ENCODE data around the gene TFF3.

The TFF3 gene, protein sequence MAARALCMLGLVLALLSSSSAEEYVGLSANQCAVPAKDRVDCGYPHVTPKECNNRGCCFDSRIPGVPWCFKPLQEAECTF

GRCh38 chr21:42315296-42315891 is at the start of gene TFF3:
Gene TFF3 (minus strand): TSS chr21:42315409. CDS start chr21:42315374, 35 bp downstream.
- DNase-seq: no peak

- DNase-seq: no peak
These were observed 49.2 kb upstream of the TFF3 start for GRCh38 chr21:42364304-42364865.

DNA sequence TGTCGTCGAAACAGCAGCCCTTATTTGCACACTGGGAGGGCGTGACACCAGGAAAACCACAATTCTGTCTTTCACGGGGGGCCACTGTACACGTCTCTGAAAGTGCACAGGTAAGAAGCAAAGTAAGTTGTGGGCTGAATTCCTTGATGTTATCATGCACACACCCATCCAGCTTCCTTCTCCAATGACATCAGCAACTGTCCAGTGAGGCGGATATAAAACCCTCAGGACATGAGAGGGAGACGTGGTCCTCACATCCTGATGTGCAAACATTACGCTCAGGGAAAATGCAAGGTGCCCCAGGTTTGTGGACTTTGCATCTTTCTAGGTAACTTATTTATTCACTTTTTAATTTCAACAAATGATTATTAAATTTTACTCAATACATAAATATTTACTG is 48.1 kb upstream of the TFF3 start:
- DNase-seq: no peak

DNA sequence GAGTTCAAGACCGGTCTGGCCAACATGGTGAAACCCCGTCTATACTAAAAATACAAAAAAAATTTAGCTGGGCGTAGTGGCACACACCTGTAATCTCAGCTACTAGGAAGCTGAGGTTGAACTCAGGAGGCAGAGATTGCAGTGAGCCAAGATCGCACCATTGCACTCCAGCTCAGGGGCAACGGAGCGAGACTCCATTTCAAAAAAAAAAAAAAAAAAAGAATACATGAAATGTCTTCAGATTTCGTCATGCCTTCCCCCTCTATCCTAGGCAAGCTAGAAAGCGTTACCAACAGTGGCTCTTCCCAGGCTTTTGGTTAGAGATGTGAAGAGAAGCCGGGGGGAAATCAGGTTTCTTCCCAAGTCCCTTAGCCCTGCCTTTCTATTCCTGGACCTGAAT is 47.5 kb upstream of the TFF3 start:
- no peak for DNase-seq

DNA sequence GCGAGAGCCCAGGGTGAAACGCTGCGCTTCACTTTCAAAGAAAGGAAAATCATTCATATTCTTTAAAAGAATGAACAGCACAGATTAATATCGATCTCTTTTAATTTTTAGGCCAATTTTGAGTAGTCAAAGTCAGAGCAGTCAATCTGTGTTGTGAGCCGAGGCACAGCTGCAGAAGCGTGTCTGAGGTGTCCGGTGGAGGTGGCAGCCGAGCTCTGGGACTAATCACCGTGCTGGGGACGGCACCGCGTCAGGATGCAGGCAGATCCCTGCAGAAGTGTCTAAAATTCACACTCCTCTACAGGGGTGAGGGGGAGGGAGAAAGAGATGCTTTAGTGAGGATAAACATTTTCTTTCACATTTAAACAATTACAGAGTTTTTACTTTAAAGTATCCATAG is 47.0 kb upstream of the TFF3 start:
- DNase-seq: no peak

GRCh38 chr21:42361286-42361685 is 46.1 kb upstream of the TFF3 start:
- no peak for DNase-seq

GRCh38 chr21:42360317-42360716 is 45.1 kb upstream of the TFF3 start:
- DNase-seq: peak in 1 of 2 donors; percentile 5

DNA sequence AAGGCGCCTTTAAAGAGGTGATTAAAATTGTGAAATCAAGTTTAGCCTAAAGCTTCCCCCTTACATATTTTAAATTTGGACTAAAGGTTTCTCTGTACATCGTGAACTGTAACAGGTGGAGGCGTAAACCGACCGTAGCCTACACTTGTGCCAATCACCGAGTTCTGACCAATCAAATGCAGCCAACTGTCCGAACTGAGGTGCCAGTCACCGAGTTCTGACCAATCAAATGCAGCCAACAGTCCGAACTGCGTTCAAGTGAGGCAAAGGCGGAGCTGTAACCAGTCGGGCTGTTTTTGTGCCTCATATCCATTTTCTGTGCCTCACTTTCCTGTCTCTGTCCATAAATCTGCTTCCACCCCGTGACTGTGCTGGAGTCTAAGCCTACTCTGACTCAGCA is 43.7 kb upstream of the TFF3 start:
- no peak for DNase-seq

DNA sequence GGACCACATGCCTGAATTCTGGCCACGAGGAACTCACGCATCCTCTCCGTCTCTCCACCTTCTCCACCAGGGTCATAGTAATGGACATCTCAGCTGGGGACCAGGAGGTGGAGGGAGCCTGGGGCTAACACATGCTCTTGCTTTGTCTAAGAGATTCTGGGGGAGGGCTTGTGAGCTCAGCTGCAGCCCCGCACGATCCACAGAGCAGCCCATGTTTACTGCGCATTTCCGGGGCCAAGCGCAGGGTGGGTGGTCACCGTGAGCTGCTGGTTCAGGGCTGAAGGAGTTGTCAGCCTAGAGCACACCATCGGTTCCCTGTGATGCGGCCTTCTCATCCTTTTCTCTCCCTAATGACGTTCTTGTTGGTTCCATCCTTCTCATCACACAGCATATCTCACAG is 43.1 kb upstream of the TFF3 start:
- DNase-seq: no peak

- DNase-seq: no peak
These were observed 42.1 kb upstream of the TFF3 start for GRCh38 chr21:42357307-42357706.

- DNase-seq: no peak
These were observed 41.4 kb upstream of the TFF3 start for GRCh38 chr21:42356650-42357049.

DNA sequence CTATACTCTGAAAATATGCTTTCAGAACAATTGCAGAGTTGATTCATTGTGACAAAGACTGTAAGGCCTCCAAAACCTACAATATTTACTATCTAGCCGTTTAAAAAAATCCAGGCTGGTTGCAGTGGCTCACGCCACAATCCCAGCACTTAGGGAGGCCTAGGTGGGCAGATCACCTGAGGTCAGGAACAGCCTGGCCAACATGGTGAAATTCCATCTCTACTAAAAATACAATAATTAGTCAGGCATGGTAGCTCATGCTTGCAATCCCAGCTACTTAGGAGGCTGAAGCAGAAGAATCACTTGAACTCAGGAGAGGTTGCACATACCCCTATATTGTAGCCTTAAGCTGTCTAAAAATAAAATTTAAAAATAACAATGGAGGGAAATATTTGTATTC is 40.8 kb upstream of the TFF3 start:
- no peak for DNase-seq

DNA sequence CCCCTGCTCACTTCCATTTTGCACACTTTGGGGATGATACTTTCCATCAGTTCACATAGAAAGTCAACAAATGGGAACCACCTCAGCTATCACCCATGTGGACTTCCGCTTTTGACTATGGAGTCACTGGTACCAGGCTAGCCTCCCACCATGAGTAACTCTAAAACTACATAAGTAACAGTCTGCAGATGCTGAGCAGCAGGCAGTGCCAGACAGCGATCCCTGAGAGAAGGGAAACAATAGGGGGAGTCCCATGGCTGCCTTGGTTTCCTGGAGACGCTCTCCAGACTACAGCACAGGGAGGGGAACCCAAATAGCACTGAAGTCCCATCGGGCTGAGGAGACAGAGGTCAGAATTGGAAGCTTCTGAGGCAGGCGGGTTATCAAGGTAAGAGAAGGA is 38.4 kb upstream of the TFF3 start:
- DNase-seq: no peak

DNA sequence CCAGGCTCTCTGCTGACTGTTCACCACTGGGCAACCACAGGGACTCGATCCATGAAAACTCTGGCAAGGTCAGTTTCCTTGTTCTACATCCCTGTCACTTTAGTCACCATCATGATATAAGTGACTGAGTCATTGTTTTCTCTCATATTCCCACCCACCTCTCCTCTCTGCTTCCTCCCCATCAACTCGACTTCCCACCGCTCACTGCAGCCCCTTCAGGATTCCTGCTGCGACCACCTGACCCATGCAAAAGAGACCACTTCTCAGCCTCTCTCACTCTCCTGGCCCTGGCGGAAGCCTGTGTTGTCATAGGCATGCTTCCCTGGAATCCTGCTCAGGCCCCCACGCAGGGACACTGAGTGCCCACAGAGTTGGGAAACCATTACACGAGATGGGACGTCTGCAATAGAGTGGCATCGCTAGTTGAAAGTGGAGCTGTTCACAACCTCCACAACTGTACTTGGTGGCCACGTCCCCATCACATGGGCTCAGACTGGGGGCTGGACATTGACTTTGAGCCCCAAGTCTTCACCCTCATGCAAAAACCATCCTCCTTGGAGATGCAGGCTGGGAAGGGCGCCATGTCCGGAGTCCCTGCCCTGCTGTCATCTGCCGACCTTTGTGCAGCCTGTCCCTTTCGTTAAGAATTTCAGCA is 37.4 kb upstream of the TFF3 start:
- no peak for DNase-seq

DNA sequence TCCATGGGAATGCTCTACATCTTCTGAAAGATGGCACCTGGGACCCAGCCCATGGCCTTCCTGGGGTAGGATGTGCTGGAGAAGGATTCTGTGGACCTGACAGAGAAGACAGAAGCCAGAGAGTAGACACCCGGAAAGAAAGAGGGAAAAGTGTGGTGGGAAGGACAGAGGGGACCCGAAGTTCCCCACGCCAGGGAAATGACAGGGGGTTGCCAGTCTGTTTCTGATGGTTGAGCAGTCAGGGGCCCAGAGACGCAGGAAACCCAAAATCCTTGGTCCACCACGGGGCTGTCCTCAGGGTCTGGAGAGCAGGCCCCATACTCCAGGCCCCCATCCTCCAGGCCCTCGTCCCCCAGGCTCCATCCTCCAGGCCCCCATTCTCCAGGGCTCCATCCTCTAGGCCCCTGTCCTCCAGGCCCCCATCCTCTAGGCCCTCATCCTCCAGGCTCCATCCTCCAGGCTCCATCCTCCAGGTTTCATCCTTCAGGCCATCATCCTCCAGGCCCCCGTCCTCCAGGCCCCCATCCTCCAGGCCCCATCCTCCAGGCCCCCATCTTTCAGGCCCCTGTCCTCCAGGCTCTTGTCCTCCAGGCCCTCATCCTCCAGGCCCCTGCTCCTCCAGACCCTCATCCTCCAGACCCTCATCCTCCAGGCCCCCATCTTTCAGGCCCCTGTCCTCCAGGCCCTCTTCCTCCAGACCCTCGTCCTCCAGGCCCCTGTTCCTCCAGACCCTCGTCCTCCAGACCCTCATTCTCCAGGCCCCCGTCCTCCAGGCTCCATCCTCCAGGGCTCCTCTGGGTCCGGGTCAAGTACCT is 36.6 kb upstream of the TFF3 start:
- no peak for DNase-seq

- no peak for DNase-seq
These were observed 35.8 kb upstream of the TFF3 start, which contains the start of gene TFF2 for GRCh38 chr21:42350927-42351426. Gene TFF2 (minus strand): TSS chr21:42350994. CDS start chr21:42350957, 37 bp downstream.

DNA sequence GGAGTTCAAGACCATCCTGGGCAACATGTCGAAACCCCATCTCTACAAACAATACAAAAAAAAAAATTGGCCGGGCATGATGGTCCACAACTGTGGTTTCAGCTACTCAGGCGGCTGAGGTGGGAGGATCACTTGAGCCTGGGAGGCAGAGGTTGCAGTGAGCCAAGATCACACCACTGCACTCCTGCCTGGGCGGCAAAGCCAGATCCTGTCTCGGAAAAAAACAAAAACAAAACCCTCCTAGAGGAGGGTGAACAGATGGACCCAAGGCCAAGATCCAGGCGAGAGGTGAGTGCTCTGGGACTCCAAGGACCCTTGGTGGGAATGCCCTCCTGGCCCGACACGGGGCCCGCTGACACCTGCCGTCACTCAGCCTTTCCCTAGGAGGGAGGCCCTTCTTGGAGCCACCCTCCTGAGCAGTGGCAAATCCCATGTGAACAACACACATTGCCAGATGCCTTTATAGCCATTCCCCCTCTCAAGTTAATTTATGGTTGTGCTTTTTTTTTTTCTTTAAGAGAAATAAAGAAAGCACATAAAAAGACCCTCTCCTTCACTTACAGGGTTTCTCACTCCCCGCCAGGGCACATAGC is 35.2 kb upstream of the TFF3 start:
- no peak for DNase-seq

DNA sequence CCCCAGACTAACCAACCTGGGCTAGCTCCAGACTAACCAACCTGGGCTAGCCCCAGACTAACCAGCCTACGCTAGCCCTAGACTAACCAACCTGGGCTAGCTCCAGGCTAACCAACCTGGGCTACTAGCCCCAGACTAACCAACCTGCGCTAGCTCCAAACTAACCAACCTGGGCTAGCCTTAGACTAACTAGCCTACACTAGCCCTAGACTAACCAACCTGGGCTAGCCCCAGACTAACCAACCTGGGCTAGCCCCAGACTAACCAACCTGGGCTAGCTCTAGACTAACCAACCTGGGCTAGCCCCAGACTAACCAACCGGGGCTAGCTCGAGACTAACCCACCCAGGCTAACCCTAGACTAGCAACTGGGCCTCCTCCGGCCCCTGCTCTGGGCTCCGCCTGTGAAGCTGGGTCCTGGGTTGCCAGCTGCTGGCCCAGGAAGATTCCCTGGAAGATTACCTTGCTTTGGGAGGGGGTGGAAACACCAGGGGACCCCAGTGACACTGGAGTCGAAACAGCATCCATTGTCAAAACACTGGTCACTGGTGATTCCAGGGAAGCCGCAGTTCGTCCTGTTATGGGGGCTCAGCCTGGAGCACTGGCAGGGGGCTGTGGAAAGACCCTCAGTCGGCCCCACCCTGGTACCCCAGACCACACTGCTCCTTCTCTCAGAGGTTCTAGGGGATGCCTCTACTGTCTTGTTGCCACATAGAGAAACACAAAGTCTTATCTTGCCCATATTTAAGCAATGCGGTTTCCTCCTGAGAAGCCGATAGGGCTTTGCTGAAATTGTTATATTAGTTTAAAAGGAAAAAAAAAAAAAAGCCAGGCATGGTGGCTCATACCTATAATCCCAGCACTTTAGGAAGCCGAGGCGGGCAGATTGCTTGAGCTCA is 34.5 kb upstream of the TFF3 start:
- DNase-seq: no peak

- no peak for DNase-seq
These were observed 33.6 kb upstream of the TFF3 start for GRCh38 chr21:42348762-42349161.

DNA sequence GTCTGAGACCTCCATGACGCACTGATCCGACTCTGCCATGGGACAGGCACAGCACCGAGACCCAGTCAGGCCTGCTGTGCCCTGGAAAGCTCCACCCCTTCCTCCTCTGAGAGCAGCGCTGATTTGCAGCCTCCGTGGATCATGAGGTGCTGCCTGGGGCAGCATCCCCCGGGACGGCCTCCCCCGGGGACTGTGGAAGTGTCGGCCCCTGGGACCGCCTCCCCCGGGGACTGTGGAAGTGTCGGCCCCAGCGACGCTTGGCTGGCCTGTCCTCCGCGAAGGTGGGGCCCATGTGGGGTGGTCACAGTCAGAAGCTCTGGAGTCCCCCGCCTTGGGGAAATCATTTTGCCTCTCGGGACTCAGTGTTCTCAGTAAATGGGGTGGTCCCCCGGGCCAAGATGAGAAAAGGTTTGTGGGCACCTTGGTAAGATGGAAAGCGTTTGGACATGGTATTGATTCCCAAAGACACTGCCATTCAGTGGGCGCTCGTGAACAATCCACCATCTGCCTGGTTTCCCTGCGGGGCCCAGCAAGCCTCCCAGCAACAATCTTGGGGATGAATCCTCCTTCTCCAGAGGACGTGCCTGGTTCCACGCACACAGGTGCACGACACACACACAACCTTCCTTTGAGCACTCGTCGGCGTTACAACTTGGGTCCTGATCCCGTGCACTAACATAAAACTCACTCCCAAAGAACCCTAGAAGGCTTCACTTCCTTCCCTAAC is 32.6 kb upstream of the TFF3 start:
- no peak for DNase-seq
